A673 (cell line): ENCODE results near the gene SHC3. TPM values are rescaled to one million over a fixed set of nuclear protein-coding genes. Genes with fewer than 3 reads are reported as not detected.

Source experiments
- BruUV-seq: library from RNA; stranded (reverse); fragments of 400-500 nt; replicated peaks from 2 replicates; lab custom pipeline; 2021; lab: Mats Ljungman, UMichigan
- CTCF ChIA-PET: fragments of 300-600 bp; sonication (Branson Sonifier 250); formaldehyde crosslinking; loops from one replicate; lab custom pipeline; 2022; ENCODE audit warnings: antibody characterized with exemption; lab: Charles Lee
- POLR2A ChIA-PET: fragments of 300-600 bp; sonication (Branson Sonifier 250); formaldehyde crosslinking; loops from one replicate; lab custom pipeline; 2022; ENCODE audit warnings: antibody characterized with exemption; ENCODE audit not compliant: low non-redundant PET; lab: Charles Lee
- DNase-seq: peaks from one replicate; pipeline ENCODE4 v3.0.0-alpha.2; 2015; ENCODE audit warnings: low spot score
- H3K27ac ChIP-seq: fragments of 200-600 bp; sonication (generic); 2 replicates; pipeline ENCODE4 v1.5.1; 2016; ENCODE audit warnings: mixed run types, low read depth, mild to moderate bottlenecking, mixed read lengths, antibody characterized with exemption, low read length; ENCODE audit not compliant: poor library complexity, severe bottlenecking
- H3K27me3 ChIP-seq: fragments of 200-600 bp; sonication (generic); replicated peaks from 2 replicates; pipeline ENCODE4 v1.6.1; 2017; ENCODE audit warnings: mixed run types, low read depth, mild to moderate bottlenecking, mixed read lengths, antibody characterized with exemption, low read length; ENCODE audit not compliant: insufficient read depth, poor library complexity
- H3K36me3 ChIP-seq: fragments of 200-600 bp; sonication (generic); 2 replicates; pipeline ENCODE4 v1.6.1; 2016; ENCODE audit warnings: mixed run types, mild to moderate bottlenecking, mixed read lengths, antibody characterized with exemption, low read length; ENCODE audit not compliant: insufficient read depth, poor library complexity, severe bottlenecking
- H3K4me1 ChIP-seq: fragments of 200-600 bp; sonication (generic); 2 replicates; pipeline ENCODE4 v1.6.1; 2017; ENCODE audit warnings: mixed run types, mild to moderate bottlenecking, mixed read lengths, antibody characterized with exemption, low read length; ENCODE audit not compliant: insufficient read depth, poor library complexity, severe bottlenecking
- H3K4me3 ChIP-seq: fragments of 200-600 bp; sonication (generic); 2 replicates; pipeline ENCODE4 v1.5.1; 2016; ENCODE audit warnings: low read depth, mixed run types, mild to moderate bottlenecking, mixed read lengths, low read length; ENCODE audit not compliant: poor library complexity, severe bottlenecking
- H3K9me3 ChIP-seq: fragments of 200-600 bp; sonication (generic); 2 replicates; pipeline ENCODE4 v1.6.1; 2016; ENCODE audit warnings: mixed run types, low read depth, mild to moderate bottlenecking, mixed read lengths, antibody characterized with exemption, low read length; ENCODE audit not compliant: poor library complexity, severe bottlenecking
- EZH2 ChIP-seq: fragments of 200-600 bp; sonication (generic); IDR thresholded peaks from 2 replicates; pipeline ENCODE4 v1.6.1; 2017; ENCODE audit warnings: borderline replicate concordance, low read depth, mild to moderate bottlenecking, mixed read lengths, antibody characterized with exemption, low read length; ENCODE audit not compliant: poor library complexity, severe bottlenecking
- intact Hi-C: fragments of 100-400 bp; cut with micrococcal nuclease; formaldehyde crosslinking; loops from one replicate; pipeline ENCODE4 v1.10.0; 2022; ENCODE audit not compliant: unreplicated experiment
- total RNA-seq: library from RNA; stranded (reverse); gene quantifications from 2 replicates; pipeline ENCODE4 v1.2.3, GENCODE V29; 2021
- TF ChIP-seq, protein P1 (sequence below): fragments of 300-800, 200-600 bp; sonication (generic); conservative IDR thresholded peaks from 2 replicates; pipeline ENCODE4 v1.5.1; 2017; ENCODE audit warnings: low read depth, mild to moderate bottlenecking, antibody characterized with exemption, low read length, moderate library complexity, mixed read lengths

Gene SHC3
- total RNA-seq, 1 experiment from 2014 or later = 6.6 TPM

DNA sequence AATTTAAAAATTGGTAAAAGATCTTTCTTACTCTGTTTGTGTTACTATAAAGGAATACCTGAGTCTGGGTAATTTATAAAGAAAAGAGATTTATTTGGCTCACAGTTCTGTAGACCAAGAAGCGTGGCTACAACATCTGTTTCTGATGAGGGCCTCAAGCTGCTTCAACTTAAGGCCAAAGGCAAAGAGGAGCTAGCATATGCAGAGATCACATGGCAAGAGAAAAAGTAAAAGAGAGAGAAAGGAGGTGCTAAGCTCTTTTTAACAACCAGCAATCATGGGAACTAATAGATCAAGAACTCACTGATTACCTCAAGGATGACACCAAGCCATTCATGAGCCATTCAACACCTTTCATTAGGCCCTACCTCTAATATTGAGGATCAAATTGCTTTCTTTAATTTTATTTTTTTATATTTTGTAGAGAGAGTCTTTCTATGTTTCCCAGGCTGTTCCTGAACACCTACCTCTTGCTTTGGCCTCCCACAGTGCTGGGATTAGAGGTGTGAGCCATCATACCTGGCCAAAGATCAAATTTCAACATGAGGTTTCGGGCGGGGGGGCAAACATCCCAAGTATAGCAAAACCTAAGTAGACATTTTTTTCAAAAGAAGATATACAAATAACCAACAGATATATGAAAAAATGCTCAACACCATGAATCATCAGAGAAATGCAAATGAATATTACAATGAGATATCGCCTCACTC is 16.0 kb upstream of the SHC3 start:
- BruUV-seq = no TSS peak
- H3K27me3 ChIP-seq = no peaks in the 10 kb centered on the region
- intact Hi-C loops = no loop called here
- ChIA-PET CTCF (no interaction called here), POLR2A (no interaction called here)
- peaks cover 11% of the 10 kb centered on the region for H3K9me3 ChIP-seq
- no peak overlapping the region for H3K27ac ChIP-seq
- H3K4me1 ChIP-seq = no peaks in the 10 kb centered on the region
- H3K36me3 ChIP-seq = no peaks in the 10 kb centered on the region
- no peak for DNase-seq
- TF ChIP-seq, protein P1, sequence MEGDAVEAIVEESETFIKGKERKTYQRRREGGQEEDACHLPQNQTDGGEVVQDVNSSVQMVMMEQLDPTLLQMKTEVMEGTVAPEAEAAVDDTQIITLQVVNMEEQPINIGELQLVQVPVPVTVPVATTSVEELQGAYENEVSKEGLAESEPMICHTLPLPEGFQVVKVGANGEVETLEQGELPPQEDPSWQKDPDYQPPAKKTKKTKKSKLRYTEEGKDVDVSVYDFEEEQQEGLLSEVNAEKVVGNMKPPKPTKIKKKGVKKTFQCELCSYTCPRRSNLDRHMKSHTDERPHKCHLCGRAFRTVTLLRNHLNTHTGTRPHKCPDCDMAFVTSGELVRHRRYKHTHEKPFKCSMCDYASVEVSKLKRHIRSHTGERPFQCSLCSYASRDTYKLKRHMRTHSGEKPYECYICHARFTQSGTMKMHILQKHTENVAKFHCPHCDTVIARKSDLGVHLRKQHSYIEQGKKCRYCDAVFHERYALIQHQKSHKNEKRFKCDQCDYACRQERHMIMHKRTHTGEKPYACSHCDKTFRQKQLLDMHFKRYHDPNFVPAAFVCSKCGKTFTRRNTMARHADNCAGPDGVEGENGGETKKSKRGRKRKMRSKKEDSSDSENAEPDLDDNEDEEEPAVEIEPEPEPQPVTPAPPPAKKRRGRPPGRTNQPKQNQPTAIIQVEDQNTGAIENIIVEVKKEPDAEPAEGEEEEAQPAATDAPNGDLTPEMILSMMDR = no peak
- no peak for TF ChIP-seq EZH2
- H3K4me3 ChIP-seq = no peak overlapping the region

- H3K27me3 ChIP-seq = no peaks in the 10 kb centered on the region
- TF ChIP-seq, protein P1 = no peak
- TF ChIP-seq EZH2 = no peak
- no peaks in the 10 kb centered on the region for H3K36me3 ChIP-seq
- DNase-seq = no peak
- ChIA-PET CTCF (no interaction called here), POLR2A (no interaction called here)
- no peaks in the 10 kb centered on the region for H3K9me3 ChIP-seq
- H3K27ac ChIP-seq = no peak overlapping the region
- no TSS peak for BruUV-seq
- no peaks in the 10 kb centered on the region for H3K4me1 ChIP-seq
- no peak overlapping the region for H3K4me3 ChIP-seq
- intact Hi-C loops = no loop called here
Measured at GRCh38 chr9:89191004-89191403, 12.4 kb upstream of the SHC3 start.

DNA sequence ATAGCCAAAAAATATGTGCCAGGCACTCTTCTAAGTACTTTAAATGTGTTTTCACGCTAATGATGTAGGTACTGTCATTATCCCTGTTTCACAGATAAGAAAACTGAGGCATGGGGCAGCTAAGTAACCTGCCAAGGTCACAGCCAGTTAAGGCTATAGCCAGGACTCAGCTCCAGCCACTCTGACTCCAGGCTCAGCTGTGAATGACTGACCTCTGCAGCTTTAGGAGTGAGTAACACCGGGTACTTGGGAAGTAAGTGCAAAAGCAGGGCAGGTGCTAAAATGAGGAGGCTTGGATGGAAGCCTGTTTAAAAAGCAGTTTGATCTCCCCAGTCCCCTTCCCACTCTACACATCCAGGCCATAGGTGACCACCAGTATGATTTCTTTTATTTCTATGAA is 10.6 kb upstream of the SHC3 start:
- TF ChIP-seq, protein P1 = no peak
- no peak for TF ChIP-seq EZH2
- no peak for DNase-seq
- no peaks in the 10 kb centered on the region for H3K4me1 ChIP-seq
- H3K36me3 ChIP-seq = no peaks in the 10 kb centered on the region
- intact Hi-C loops = no loop called here
- no peak overlapping the region for H3K4me3 ChIP-seq
- no peaks in the 10 kb centered on the region for H3K9me3 ChIP-seq
- BruUV-seq = no TSS peak
- no peaks in the 10 kb centered on the region for H3K27me3 ChIP-seq
- H3K27ac ChIP-seq = no peak overlapping the region
- ChIA-PET CTCF (no interaction called here), POLR2A (no interaction called here)
